ENCODE measurements around the gene KLHDC3. TPM values are rescaled to one million over a fixed set of nuclear protein-coding genes. Genes with fewer than 3 reads are reported as not detected.

KLHDC3 gene
- total and polyA plus RNA-seq, 10 of the 15 experiments (the other 5 are each of a cell fraction or from before 2014, with no cell fraction given): 2.4 to 102 (median 55.4) TPM

GRCh38 chr6:43013843-43014433 lies at the start of gene KLHDC3, which contains the start of gene MEA1 (continued):
- TF ChIP-seq BCL3 (IDR thresholded peaks at IDR 0.05; ENCODE audit: borderline replicate concordance, insufficient read depth, low read depth, low read length, poor library complexity, severe bottlenecking) (no peak), ZNF384 (IDR thresholded peaks at IDR 0.05; ENCODE audit: borderline replicate concordance, low read depth, low read length) (no peak), BMI1 (IDR thresholded peaks at IDR 0.05; ENCODE audit: borderline replicate concordance) (no peak), IKZF1 (conservative IDR thresholded peaks at IDR 0.05) (peak; percentile 96), HDAC2 (IDR thresholded peaks at IDR 0.05) (no peak), DPF2 (IDR thresholded peaks at IDR 0.05) (peak; percentile 87), CBX5 (IDR thresholded peaks at IDR 0.05; ENCODE audit: low read depth) (no peak), GABPA (IDR thresholded peaks at IDR 0.05; ENCODE audit: low read depth) (peak; percentile 69; the same call in 1 of the 2 replicates), ZNF217 (IDR thresholded peaks at IDR 0.05) (no peak), EGR1 (IDR thresholded peaks at IDR 0.05; ENCODE audit: borderline replicate concordance in 1 of 2, low read depth in 2 of 2, low read length in 2 of 2) (peak in 1 of 2 experiments; percentile 1; a peak in 1 of 3 replicates), RAD51 (IDR thresholded peaks at IDR 0.05) (peak; percentile 38; the same call in 1 of the 2 replicates), RFX5 (IDR thresholded peaks at IDR 0.05; ENCODE audit: low read depth, low read length) (no peak), PAX8 (IDR thresholded peaks at IDR 0.05) (no peak), USF2 (IDR thresholded peaks at IDR 0.05; ENCODE audit: borderline replicate concordance, low read depth, low read length) (peak; percentile 23; the same call in 1 of the 2 replicates), NR2C1 (IDR thresholded peaks at IDR 0.05) (no peak), ZNF687 (IDR thresholded peaks at IDR 0.05) (no peak), ATF7 (IDR thresholded peaks at IDR 0.05; ENCODE audit: low read depth) (peak; percentile 50; the same call in 1 of the 2 replicates), CBFB (IDR thresholded peaks at IDR 0.05; ENCODE audit: low read depth) (0 out of 2 replicates have a peak, but pooled peaks have one; percentile 9), MTA3 (IDR thresholded peaks at IDR 0.05; ENCODE audit: borderline replicate concordance, low read length) (no peak), SMC3 (IDR thresholded peaks at IDR 0.05; ENCODE audit: borderline replicate concordance, low read length) (no peak), USF1 (IDR thresholded peaks at IDR 0.05; ENCODE audit: borderline replicate concordance, extremely low read length, insufficient read depth, low read depth, low read length) (peak; percentile 68), EP300 (IDR thresholded peaks at IDR 0.05; ENCODE audit: borderline replicate concordance in 1 of 2, control insufficient read depth in 1 of 2, low read depth in 2 of 2, low read length in 2 of 2) (no peak), HCFC1 (IDR thresholded peaks at IDR 0.05; ENCODE audit: low read length) (peak; percentile 95), NBN (IDR thresholded peaks at IDR 0.05) (no peak), MTA2 (IDR thresholded peaks at IDR 0.05; ENCODE audit: low read depth) (no peak)

All from GM12878 (cell line).